ENCODE measurements around the gene ZNF785. TPM values are rescaled to one million over a fixed set of nuclear protein-coding genes. Genes with fewer than 3 reads are reported as not detected.

Gene ZNF785
- total and polyA plus RNA-seq, 2 of the 13 experiments (the other 11 are each of a cell fraction or from before 2014, with no cell fraction given) = 0.01 TPM; not detected in 1

- TF ChIP-seq AKNA (CRISPR knock-in tag; IDR thresholded peaks at IDR 0.05; ENCODE audit: borderline replicate concordance) = no peak
- no peak for TF ChIP-seq NR2C2 (CRISPR knock-in tag; IDR thresholded peaks at IDR 0.05; ENCODE audit: borderline replicate concordance)
- TF ChIP-seq EEA1 (CRISPR knock-in tag; IDR thresholded peaks at IDR 0.05; ENCODE audit: borderline replicate concordance) = 0 out of 2 replicates have a peak, but pooled peaks have one; percentile 25
- peak; percentile 52; the same call in 1 of the 2 replicates for TF ChIP-seq SP4 (CRISPR knock-in tag; IDR thresholded peaks at IDR 0.05)
- no peak for TF ChIP-seq AHDC1 (CRISPR knock-in tag; IDR thresholded peaks at IDR 0.05; ENCODE audit: borderline replicate concordance)
- TF ChIP-seq CSRNP2 (CRISPR knock-in tag; conservative IDR thresholded peaks at IDR 0.05; ENCODE audit: low read depth) = no peak
- TF ChIP-seq KMT2B (CRISPR knock-in tag; IDR thresholded peaks at IDR 0.05) = no peak
- no peak for TF ChIP-seq ZNF446 (CRISPR knock-in tag; IDR thresholded peaks at IDR 0.05)
- no peak for TF ChIP-seq IRF1 (CRISPR knock-in tag; IDR thresholded peaks at IDR 0.05; ENCODE audit: low read depth)
- no peak for TF ChIP-seq ZNF468 (CRISPR knock-in tag; IDR thresholded peaks at IDR 0.05)
- no peak for TF ChIP-seq ATF6 (CRISPR knock-in tag; conservative IDR thresholded peaks at IDR 0.05)
These were observed 46.2 kb downstream of the ZNF785 start (continued) for GRCh38 chr16:30539000-30539964.
